DOHH2 (cell line): Measurements from ENCODE around the gene TMEFF2.

Experiments used
- EZH2phosphoT487 ChIP-seq: fragments of 200-600 bp; sonication (generic); IDR thresholded peaks from 2 replicates; pipeline ENCODE4 v1.6.1; 2017; ENCODE audit warnings: borderline replicate concordance, mild to moderate bottlenecking, antibody characterized with exemption, low read length, moderate library complexity, mixed read lengths
- TF ChIP-seq, protein P1 (sequence below): fragments of 200-600 bp; sonication (generic); IDR thresholded peaks from one replicate; pipeline ENCODE4 v1.5.1; 2014; ENCODE audit warnings: antibody characterized with exemption, mild to moderate bottlenecking, low read depth, low read length; ENCODE audit not compliant: poor library complexity, severe bottlenecking

DNA sequence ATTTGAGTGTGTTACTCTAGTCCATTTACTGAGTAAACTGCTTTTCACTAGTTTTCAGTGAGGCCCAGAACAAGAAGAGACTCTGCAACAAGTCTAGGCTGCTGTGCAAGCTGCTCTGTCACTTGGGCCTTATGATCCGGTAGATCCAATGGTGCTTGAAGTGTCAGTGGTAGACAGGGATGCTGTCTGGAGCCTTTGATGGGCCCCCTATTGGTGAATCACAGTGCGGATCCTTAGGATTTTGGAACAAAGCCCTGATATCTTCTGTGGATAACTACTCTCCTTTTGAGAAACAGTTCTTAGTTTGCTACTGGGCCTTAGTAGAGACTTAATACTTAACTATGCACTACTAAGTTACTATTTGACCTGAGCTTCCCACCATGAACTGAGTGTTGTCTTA lies 150.2 kb downstream of the TMEFF2 start:
- no peak for TF ChIP-seq EZH2phosphoT487
- TF ChIP-seq, protein P1, sequence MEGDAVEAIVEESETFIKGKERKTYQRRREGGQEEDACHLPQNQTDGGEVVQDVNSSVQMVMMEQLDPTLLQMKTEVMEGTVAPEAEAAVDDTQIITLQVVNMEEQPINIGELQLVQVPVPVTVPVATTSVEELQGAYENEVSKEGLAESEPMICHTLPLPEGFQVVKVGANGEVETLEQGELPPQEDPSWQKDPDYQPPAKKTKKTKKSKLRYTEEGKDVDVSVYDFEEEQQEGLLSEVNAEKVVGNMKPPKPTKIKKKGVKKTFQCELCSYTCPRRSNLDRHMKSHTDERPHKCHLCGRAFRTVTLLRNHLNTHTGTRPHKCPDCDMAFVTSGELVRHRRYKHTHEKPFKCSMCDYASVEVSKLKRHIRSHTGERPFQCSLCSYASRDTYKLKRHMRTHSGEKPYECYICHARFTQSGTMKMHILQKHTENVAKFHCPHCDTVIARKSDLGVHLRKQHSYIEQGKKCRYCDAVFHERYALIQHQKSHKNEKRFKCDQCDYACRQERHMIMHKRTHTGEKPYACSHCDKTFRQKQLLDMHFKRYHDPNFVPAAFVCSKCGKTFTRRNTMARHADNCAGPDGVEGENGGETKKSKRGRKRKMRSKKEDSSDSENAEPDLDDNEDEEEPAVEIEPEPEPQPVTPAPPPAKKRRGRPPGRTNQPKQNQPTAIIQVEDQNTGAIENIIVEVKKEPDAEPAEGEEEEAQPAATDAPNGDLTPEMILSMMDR: no peak
